Keratinocyte (primary cell): ENCODE data around the gene GPR15LG.

Source experiments
- EZH2 ChIP-seq: IDR thresholded peaks from one replicate; pipeline ENCODE4 v1.6.1; 2012; ENCODE audit warnings: inconsistent platforms, mild to moderate bottlenecking, low read length, moderate library complexity
- TF ChIP-seq, protein P1 (sequence below), 3 experiments: IDR thresholded peaks in 1 of 3; conservative IDR thresholded peaks in 1 of 3; optimal IDR thresholded peaks in 1 of 3; 2 replicates in 2 of 3; 3 replicates in 1 of 3; pipeline versions ENCODE3 to v1.5.1; 2011; ENCODE audit warnings: low read length in 3 of 3, mild to moderate bottlenecking in 3 of 3, moderate library complexity in 2 of 3, control low read depth in 1 of 3, inconsistent platforms in 1 of 3; ENCODE audit not compliant: insufficient read depth in 2 of 3; ENCODE audit errors: extremely low read depth in 1 of 3

DNA sequence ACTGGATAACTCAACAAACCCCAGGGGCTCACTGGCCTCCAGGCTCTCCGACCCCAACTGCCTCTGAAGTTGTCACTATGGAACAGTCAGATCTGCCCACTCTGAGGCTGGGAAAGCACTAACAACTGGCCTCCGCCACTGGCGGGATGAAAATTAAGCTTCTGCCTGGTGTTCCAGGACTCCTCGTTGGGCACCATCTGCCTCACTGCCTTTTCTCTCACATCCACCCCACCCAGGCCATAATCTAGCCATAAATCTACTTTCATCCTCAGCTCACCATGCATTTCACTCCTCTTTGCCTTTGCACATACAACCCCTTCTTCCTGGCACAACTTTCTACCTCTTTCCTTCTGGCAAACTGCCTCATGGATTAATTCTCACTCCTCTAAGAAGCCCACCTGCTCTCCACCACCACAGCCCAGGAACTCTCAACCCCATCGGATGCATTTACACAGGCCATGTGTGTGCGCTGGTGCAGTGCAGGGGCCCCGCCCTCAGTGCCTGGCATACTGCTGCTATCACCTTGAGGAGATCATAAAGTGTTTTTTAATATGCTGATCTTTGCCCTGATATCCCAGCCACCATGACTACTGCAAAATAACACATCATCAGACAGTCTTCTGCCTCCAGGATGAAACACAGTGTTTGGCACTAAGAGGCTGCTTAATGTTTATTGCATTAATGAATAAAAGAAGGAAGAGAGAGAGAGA is 24.8 kb downstream of the GPR15LG start:
- TF ChIP-seq, protein P1, sequence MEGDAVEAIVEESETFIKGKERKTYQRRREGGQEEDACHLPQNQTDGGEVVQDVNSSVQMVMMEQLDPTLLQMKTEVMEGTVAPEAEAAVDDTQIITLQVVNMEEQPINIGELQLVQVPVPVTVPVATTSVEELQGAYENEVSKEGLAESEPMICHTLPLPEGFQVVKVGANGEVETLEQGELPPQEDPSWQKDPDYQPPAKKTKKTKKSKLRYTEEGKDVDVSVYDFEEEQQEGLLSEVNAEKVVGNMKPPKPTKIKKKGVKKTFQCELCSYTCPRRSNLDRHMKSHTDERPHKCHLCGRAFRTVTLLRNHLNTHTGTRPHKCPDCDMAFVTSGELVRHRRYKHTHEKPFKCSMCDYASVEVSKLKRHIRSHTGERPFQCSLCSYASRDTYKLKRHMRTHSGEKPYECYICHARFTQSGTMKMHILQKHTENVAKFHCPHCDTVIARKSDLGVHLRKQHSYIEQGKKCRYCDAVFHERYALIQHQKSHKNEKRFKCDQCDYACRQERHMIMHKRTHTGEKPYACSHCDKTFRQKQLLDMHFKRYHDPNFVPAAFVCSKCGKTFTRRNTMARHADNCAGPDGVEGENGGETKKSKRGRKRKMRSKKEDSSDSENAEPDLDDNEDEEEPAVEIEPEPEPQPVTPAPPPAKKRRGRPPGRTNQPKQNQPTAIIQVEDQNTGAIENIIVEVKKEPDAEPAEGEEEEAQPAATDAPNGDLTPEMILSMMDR (optimal IDR thresholded peaks at IDR 0.05 in 1 of 3, IDR thresholded peaks at IDR 0.05 in 1 of 3, conservative IDR thresholded peaks at IDR 0.05 in 1 of 3; ENCODE audit: extremely low read depth in 1 of 3, insufficient read depth in 2 of 3, low read length in 3 of 3) = no peak
- TF ChIP-seq EZH2 = no peak
